ENCODE data around the gene WDFY2. TPM values are rescaled to one million over a fixed set of nuclear protein-coding genes. Genes with fewer than 3 reads are reported as not detected.
A peak's percentile ranks its signal among the peaks of the same experiment; 100 is the strongest.

The WDFY2 gene
- total and polyA plus RNA-seq, 2 of the 13 experiments (the other 11 are each of a cell fraction or from before 2014, with no cell fraction given), result 22.6 to 27.0 TPM

GRCh38 chr13:51747438-51748434 lies 163.5 kb downstream of the WDFY2 start (continued):
- TF ChIP-seq, protein P1, sequence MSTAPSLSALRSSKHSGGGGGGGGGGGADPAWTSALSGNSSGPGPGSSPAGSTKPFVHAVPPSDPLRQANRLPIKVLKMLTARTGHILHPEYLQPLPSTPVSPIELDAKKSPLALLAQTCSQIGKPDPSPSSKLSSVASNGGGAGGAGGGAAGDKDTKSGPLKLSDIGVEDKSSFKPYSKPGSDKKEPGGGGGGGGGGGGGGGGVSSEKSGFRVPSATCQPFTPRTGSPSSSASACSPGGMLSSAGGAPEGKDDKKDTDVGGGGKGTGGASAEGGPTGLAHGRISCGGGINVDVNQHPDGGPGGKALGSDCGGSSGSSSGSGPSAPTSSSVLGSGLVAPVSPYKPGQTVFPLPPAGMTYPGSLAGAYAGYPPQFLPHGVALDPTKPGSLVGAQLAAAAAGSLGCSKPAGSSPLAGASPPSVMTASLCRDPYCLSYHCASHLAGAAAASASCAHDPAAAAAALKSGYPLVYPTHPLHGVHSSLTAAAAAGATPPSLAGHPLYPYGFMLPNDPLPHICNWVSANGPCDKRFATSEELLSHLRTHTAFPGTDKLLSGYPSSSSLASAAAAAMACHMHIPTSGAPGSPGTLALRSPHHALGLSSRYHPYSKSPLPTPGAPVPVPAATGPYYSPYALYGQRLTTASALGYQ (CRISPR knock-in tag; IDR thresholded peaks at IDR 0.05), result peak; percentile 50; the same call in 1 of the 2 replicates
- TF ChIP-seq PITX1 (CRISPR knock-in tag; IDR thresholded peaks at IDR 0.05) (no peak), SALL1 (CRISPR knock-in tag; IDR thresholded peaks at IDR 0.05) (peak; percentile 76), ZNF562 (CRISPR knock-in tag; IDR thresholded peaks at IDR 0.05; ENCODE audit: borderline replicate concordance) (peak; percentile 99), ZMYM2 (CRISPR knock-in tag; IDR thresholded peaks at IDR 0.05) (peak; percentile 63), ZBTB20 (CRISPR knock-in tag; IDR thresholded peaks at IDR 0.05; ENCODE audit: borderline replicate concordance, low read depth) (0 out of 2 replicates have a peak, but pooled peaks have one; percentile 36), ZNF136 (CRISPR knock-in tag; IDR thresholded peaks at IDR 0.05; ENCODE audit: low read depth) (peak; percentile 23; the same call in 1 of the 2 replicates), ZNF770 (CRISPR knock-in tag; IDR thresholded peaks at IDR 0.05) (peak; percentile 93), ISL2 (CRISPR knock-in tag; IDR thresholded peaks at IDR 0.05) (peak; percentile 80; the same call in 1 of the 2 replicates), SKI (IDR thresholded peaks at IDR 0.05; ENCODE audit: partially characterized antibody) (peak; percentile 16), SOX6 (IDR thresholded peaks at IDR 0.05) (no peak), SOX6 (CRISPR knock-in tag; IDR thresholded peaks at IDR 0.05) (peak; percentile 76), ZGPAT (CRISPR knock-in tag; IDR thresholded peaks at IDR 0.05) (peak; percentile 52; the same call in 1 of the 2 replicates)
- TF ChIP-seq, protein P2, sequence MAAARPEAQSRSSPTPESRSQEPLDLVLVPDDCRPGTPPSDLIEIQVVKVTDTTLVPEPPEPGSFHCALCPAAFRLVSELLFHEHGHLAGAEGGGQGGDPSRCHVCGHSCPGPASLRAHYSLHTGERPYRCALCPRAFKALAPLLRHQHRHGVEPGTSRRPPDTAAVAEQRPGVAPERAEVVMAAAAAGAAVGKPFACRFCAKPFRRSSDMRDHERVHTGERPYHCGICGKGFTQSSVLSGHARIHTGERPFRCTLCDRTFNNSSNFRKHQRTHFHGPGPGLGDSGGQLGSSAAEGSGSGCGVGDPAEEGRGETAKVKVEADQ (CRISPR knock-in tag; IDR thresholded peaks at IDR 0.05; ENCODE audit: borderline replicate concordance), result peak; percentile 31; the same call in 1 of the 2 replicates
- TF ChIP-seq, protein P3, sequence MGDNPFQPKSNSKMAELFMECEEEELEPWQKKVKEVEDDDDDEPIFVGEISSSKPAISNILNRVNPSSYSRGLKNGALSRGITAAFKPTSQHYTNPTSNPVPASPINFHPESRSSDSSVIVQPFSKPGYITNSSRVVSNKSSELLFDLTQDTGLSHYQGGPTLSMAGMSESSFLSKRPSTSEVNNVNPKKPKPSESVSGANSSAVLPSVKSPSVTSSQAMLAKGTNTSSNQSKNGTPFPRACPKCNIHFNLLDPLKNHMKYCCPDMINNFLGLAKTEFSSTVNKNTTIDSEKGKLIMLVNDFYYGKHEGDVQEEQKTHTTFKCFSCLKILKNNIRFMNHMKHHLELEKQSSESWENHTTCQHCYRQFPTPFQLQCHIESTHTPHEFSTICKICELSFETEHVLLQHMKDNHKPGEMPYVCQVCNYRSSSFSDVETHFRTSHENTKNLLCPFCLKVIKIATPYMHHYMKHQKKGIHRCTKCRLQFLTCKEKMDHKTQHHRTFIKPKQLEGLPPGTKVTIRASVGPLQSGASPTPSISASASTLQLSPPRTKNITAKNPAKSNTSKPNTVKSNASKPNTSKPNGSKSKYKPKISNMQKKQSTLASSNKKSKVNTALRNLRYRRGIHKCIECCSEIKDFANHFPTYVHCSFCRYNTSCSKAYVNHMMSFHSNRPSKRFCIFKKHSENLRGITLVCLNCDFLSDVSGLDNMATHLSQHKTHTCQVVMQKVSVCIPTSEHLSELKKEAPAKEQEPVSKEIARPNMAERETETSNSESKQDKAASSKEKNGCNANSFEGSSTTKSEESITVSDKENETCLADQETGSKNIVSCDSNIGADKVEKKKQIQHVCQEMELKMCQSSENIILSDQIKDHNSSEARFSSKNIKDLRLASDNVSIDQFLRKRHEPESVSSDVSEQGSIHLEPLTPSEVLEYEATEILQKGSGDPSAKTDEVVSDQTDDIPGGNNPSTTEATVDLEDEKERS (CRISPR knock-in tag; IDR thresholded peaks at IDR 0.05), result peak; percentile 94

Data from HepG2 (cell line).